Aorta (tissue), 5 donors: ENCODE results near the gene LRRC4B. TPM values are rescaled to one million over a fixed set of nuclear protein-coding genes. Genes with fewer than 3 reads are reported as not detected.
"Not testable (repeated sequence)": the region's sequence is repeated elsewhere in the genome, so short reads cannot be mapped to it uniquely, and the experiment has no call there.

ENCODE experiments used
- ATAC-seq: fragments of 200-7000 bp; cut with Tn5 transposase; one replicate; pipeline ENCODE4 v1.9.1; 2022; ENCODE audit warnings: moderate library complexity; ENCODE audit not compliant: low FRiP score
- DNase-seq, 2 donors: peaks; one replicate each; pipeline ENCODE4 v3.0.0-alpha.2; 2020
- H3K27ac ChIP-seq, 2 donors: one replicate each; pipeline ENCODE4 v1.5.1; 2013; ENCODE audit warnings: low read length in 2 of 2, mild to moderate bottlenecking in 2 of 2, moderate library complexity in 2 of 2, control low read depth in 1 of 2, inconsistent platforms in 1 of 2, low read depth in 1 of 2
- H3K27me3 ChIP-seq, 2 donors: one replicate each; pipeline ENCODE4 v1.6.1; 2013; ENCODE audit warnings: control low read depth in 1 of 2, low read length in 1 of 2, mild to moderate bottlenecking in 1 of 2, moderate library complexity in 1 of 2; ENCODE audit not compliant: insufficient read depth in 2 of 2, control insufficient read depth in 1 of 2
- H3K36me3 ChIP-seq, 2 donors: one replicate each; pipeline ENCODE4 v1.6.1; 2013; ENCODE audit warnings: control low read depth in 1 of 2, low read length in 1 of 2, mild to moderate bottlenecking in 1 of 2; ENCODE audit not compliant: insufficient read depth in 2 of 2, control insufficient read depth in 1 of 2
- H3K4me1 ChIP-seq, 2 donors: one replicate each; pipeline ENCODE4 v1.6.1; 2013; ENCODE audit warnings: low read length in 2 of 2, control low read depth in 1 of 2, mild to moderate bottlenecking in 1 of 2, moderate library complexity in 1 of 2; ENCODE audit not compliant: insufficient read depth in 2 of 2, control insufficient read depth in 1 of 2
- H3K4me3 ChIP-seq, 2 donors: one replicate each; pipeline ENCODE4 v1.5.1; 2013; ENCODE audit warnings: low read length in 2 of 2, control low read depth in 1 of 2, mild to moderate bottlenecking in 1 of 2
- H3K9me3 ChIP-seq: one replicate; pipeline ENCODE4 v1.6.1; 2013; ENCODE audit warnings: mild to moderate bottlenecking, low read length; ENCODE audit not compliant: control insufficient read depth
- WGBS, 2 donors: extraction: QIAGEN DNeasy Blood & Tissue Kit; methylation state at CpG; one replicate each; pipeline ENCODE4 v1.1.7; 2013; 5-methylcytosine and 5-hydroxymethylcytosine counted together
- intact Hi-C, 2 donors: fragments of 100-400 bp; cut with DNase I; formaldehyde crosslinking; loops; one replicate each; pipeline versions ENCODE4 v1.14.2 to v1.15.0; 2022
- polyA plus RNA-seq, 2 donors: library from polyadenylated mRNA; stranded (reverse); fragments of 200-250 nt; gene quantifications; one replicate each; pipeline ENCODE4 v1.2.3, GENCODE V29; 2013
- total RNA-seq, 2 donors: library from RNA; stranded (reverse); fragmentation: NEBNext Ultra II Directional; extraction: Animal tissue kit (Norgen Biotek cat#: 25700); gene quantifications; one replicate each; pipeline ENCODE4 v1.2.1, GENCODE V29; 2021
- donor health status: healthy with polysubstance abuse.
- donor health status: Bipolar disorder and iron deficiency.
- donor health status: DM: no; HTN: no; CAD: no.
- donor health status: DM: no; HTN: no; CAD: no.
- donor health status: DM: yes; HTN: yes; CAD: no.

Gene LRRC4B
- total and polyA plus RNA-seq, 4 donors = 0.63 to 12.2 (median 3.7) TPM

- ATAC-seq = no peak
- H3K4me1 ChIP-seq = no peaks in the 10 kb centered on the region
- H3K9me3 ChIP-seq = no peaks in the 10 kb centered on the region
- no peaks in the 10 kb centered on the region for H3K36me3 ChIP-seq
- 77 to 85% methylated on average over 20 to 21 of the region's 21 CpGs for WGBS, 2 donors
- no peak overlapping the region for H3K4me3 ChIP-seq
- intact Hi-C loops = no loop called here
- no peak overlapping the region for H3K27ac ChIP-seq
- no peaks in the 10 kb centered on the region for H3K27me3 ChIP-seq
- no peak for DNase-seq
Measured at GRCh38 chr19:50542943-50543342, 25.3 kb downstream of the LRRC4B start.

GRCh38 chr19:50537769-50538230, 30.4 kb downstream of the LRRC4B start:
- WGBS, 2 donors = 18 to 21% methylated on average over 15 of the region's 15 CpGs
- ATAC-seq (peak; percentile 74), DNase-seq (peak; percentile 79 to 90)
- H3K9me3 ChIP-seq = peaks cover 2% of the 10 kb centered on the region
- no peaks in the 10 kb centered on the region for H3K36me3 ChIP-seq
- intact Hi-C loops = no loop called here
- H3K4me3 ChIP-seq = no peak overlapping the region
- H3K27ac ChIP-seq = no peak overlapping the region
- no peaks in the 10 kb centered on the region for H3K4me1 ChIP-seq
- H3K27me3 ChIP-seq = no peaks in the 10 kb centered on the region

- peaks cover 6% of the 10 kb centered on the region for H3K9me3 ChIP-seq
- no peaks in the 10 kb centered on the region for H3K36me3 ChIP-seq
- whole genome bisulfite sequencing, 2 donors = 75 to 83% methylated on average over 18 of the region's 18 CpGs
- ATAC-seq (no peak), DNase-seq (no peak)
- no peak overlapping the region for H3K4me3 ChIP-seq
- no peaks in the 10 kb centered on the region for H3K4me1 ChIP-seq
- H3K27ac ChIP-seq = no peak overlapping the region
- no peaks in the 10 kb centered on the region for H3K27me3 ChIP-seq
- intact Hi-C loops = no loop called here
Measured at GRCh38 chr19:50537306-50537685, 30.9 kb downstream of the LRRC4B start.

- no peak overlapping the region for H3K4me3 ChIP-seq
- H3K27me3 ChIP-seq = no peaks in the 10 kb centered on the region
- H3K9me3 ChIP-seq = peaks cover 7% of the 10 kb centered on the region
- DNase-seq = no peak
- no peak overlapping the region for H3K27ac ChIP-seq
- WGBS, 2 donors = 86 to 89% methylated on average over 16 of the region's 16 CpGs
- intact Hi-C loops = no loop called here
- peak; percentile 46 for ATAC-seq
- no peaks in the 10 kb centered on the region for H3K4me1 ChIP-seq
- H3K36me3 ChIP-seq = no peaks in the 10 kb centered on the region
Measured at GRCh38 chr19:50536662-50537305, 31.5 kb downstream of the LRRC4B start.

GRCh38 chr19:50535672-50536187, 32.5 kb downstream of the LRRC4B start:
- 75 to 79% methylated on average over 11 of the region's 11 CpGs for WGBS, 2 donors
- DNase-seq = no peak
- Histone ChIP-seq H3K4me3 (no peak overlapping the region), H3K9me3 (peaks cover 7% of the 10 kb centered on the region), H3K4me1 (no peaks in the 10 kb centered on the region), H3K27ac (no peak overlapping the region), H3K36me3 (no peaks in the 10 kb centered on the region), H3K27me3 (no peaks in the 10 kb centered on the region)
- ATAC-seq = no peak
- intact Hi-C loops = no loop called here

GRCh38 chr19:50534478-50534877, 33.8 kb downstream of the LRRC4B start:
- no peak for ATAC-seq
- intact Hi-C loops = no loop called here
- Histone ChIP-seq H3K27ac (no peak overlapping the region), H3K27me3 (no peaks in the 10 kb centered on the region), H3K36me3 (no peaks in the 10 kb centered on the region), H3K4me1 (no peaks in the 10 kb centered on the region), H3K4me3 (no peak overlapping the region), H3K9me3 (peaks cover 7% of the 10 kb centered on the region)
- DNase-seq = no peak
- 92 to 93% methylated on average over 3 of the region's 3 CpGs for WGBS, 2 donors

- ATAC-seq = no peak
- intact Hi-C loops = no loop called here
Measured at GRCh38 chr19:50532952-50533351, 35.3 kb downstream of the LRRC4B start.

GRCh38 chr19:50531171-50531612, 37.0 kb downstream of the LRRC4B start:
- WGBS, 2 donors = 62 to 73% methylated on average over 14 of the region's 14 CpGs
- Histone ChIP-seq H3K36me3 (no peaks in the 10 kb centered on the region), H3K4me1 (no peaks in the 10 kb centered on the region), H3K4me3 (no peak overlapping the region), H3K27me3 (no peaks in the 10 kb centered on the region), H3K9me3 (peaks cover 7% of the 10 kb centered on the region), H3K27ac (no peak overlapping the region)
- no peak for DNase-seq
- intact Hi-C loops = no loop called here
- ATAC-seq = no peak

More at GRCh38 chr19:50532952-50533351, 35.3 kb downstream of the LRRC4B start:
- 86 to 92% methylated on average over 4 of the region's 4 CpGs for WGBS, 2 donors
- no peak for DNase-seq
- Histone ChIP-seq H3K9me3 (peaks cover 7% of the 10 kb centered on the region), H3K4me1 (no peaks in the 10 kb centered on the region), H3K27ac (no peak overlapping the region), H3K36me3 (no peaks in the 10 kb centered on the region), H3K27me3 (no peaks in the 10 kb centered on the region), H3K4me3 (no peak overlapping the region)

- H3K27me3 ChIP-seq, H3K4me3 ChIP-seq, H3K4me1 ChIP-seq, H3K9me3 ChIP-seq, intact Hi-C loops, H3K36me3 ChIP-seq, DNase-seq, H3K27ac ChIP-seq, ATAC-seq: not testable (repeated sequence)
- WGBS, 2 donors = 89 to 90% methylated on average over 3 of the region's 3 CpGs
Measured at GRCh38 chr19:50528052-50528451, 40.2 kb downstream of the LRRC4B start.
